ENCODE results near the gene AVPR2. TPM values are rescaled to one million over a fixed set of nuclear protein-coding genes. Genes with fewer than 3 reads are reported as not detected.

The AVPR2 gene
- total RNA-seq, 1 experiment from 2014 or later, result not detected

- Histone ChIP-seq H3K36me3 (ENCODE audit: control insufficient read depth in 1 of 2, insufficient read depth in 2 of 2, low read length in 2 of 2) (no peaks in the 10 kb centered on the region), H3K27me3 (ENCODE audit: insufficient read depth, low read length) (no peaks in the 10 kb centered on the region), H3K79me2 (ENCODE audit: insufficient read depth, low read length) (no peaks in the 10 kb centered on the region), H3K9me2 (ENCODE audit: insufficient read depth) (no peaks in the 10 kb centered on the region), H2AFZ (ENCODE audit: low read depth, low read length, poor library complexity, severe bottlenecking) (no peak overlapping the region), H3K4me1 (ENCODE audit: control insufficient read depth in 1 of 2, insufficient read depth in 2 of 2, low read length in 2 of 2) (peaks cover 0 to 20% of the 10 kb centered on the region in 2 experiments; a peak in 2 of 4 replicates), H3K4me3 (replicated peaks in 1 of 2; ENCODE audit: low read depth in 1 of 2, low read length in 2 of 2) (no peak overlapping the region), H3K9me3 (ENCODE audit: control insufficient read depth in 1 of 2, insufficient read depth in 1 of 2, low read depth in 1 of 2, low read length in 2 of 2) (no peaks in the 10 kb centered on the region), H3K9ac (ENCODE audit: low read length) (no peak overlapping the region), H3K27ac (ENCODE audit: low read depth, low read length) (no peak overlapping the region), H3K4me2 (ENCODE audit: low read length) (no peak overlapping the region), H4K20me1 (ENCODE audit: insufficient read depth) (no peaks in the 10 kb centered on the region)
- CTCF ChIA-PET, result no interaction called here
- DNase-seq (ENCODE audit: low read depth, low spot score), result no peak
- BruUV-seq (replicated peaks), result no TSS peak
- POLR2A ChIA-PET, result no interaction called here
- no peak for ATAC-seq
- RAD21 ChIA-PET (ENCODE audit: low non-redundant PET in 1 of 2, low total read pairs in 2 of 2, uncharacterized antibody in 2 of 2, unreplicated experiment in 2 of 2), result no interaction called here
- TF ChIP-seq RAD21 (IDR thresholded peaks at IDR 0.05; ENCODE audit: low read depth), result no peak
- no peak for TF ChIP-seq ELF1 (IDR thresholded peaks at IDR 0.05; ENCODE audit: borderline replicate concordance, low read depth)
- no peak for TF ChIP-seq SIN3A (IDR thresholded peaks at IDR 0.05; ENCODE audit: low read depth)
- no peak for TF ChIP-seq CEBPB (IDR thresholded peaks at IDR 0.05; ENCODE audit: low read depth)
- TF ChIP-seq CBX3 (IDR thresholded peaks at IDR 0.05; ENCODE audit: low read depth), result no peak
- no peak for TF ChIP-seq ZFX (IDR thresholded peaks at IDR 0.05)
- TF ChIP-seq FOSL1 (IDR thresholded peaks at IDR 0.05; ENCODE audit: low read depth), result no peak
- no peak for TF ChIP-seq JUND (IDR thresholded peaks at IDR 0.05)
- no peak for TF ChIP-seq ZNF274 (IDR thresholded peaks at IDR 0.05; ENCODE audit: low read depth, low read length)
- no peak for TF ChIP-seq EGR1 (IDR thresholded peaks at IDR 0.05; ENCODE audit: low read depth)
- TF ChIP-seq CTCF (IDR thresholded peaks at IDR 0.05 in 2 of 3, conservative IDR thresholded peaks at IDR 0.05 in 1 of 3; ENCODE audit: borderline replicate concordance in 1 of 3, insufficient read depth in 1 of 3, low read depth in 2 of 3, low read length in 2 of 3), result no peak
- no peak for TF ChIP-seq SRF (IDR thresholded peaks at IDR 0.05; ENCODE audit: low read depth)
- intact Hi-C loops (cut with micrococcal nuclease), result no loop called here
These were observed 26.1 kb upstream of the AVPR2 start for GRCh38 chrX:153878345-153878744.

All from HCT116 (cell line).